Keratinocyte (primary cell): ENCODE results near the gene DMXL1.

ENCODE experiments used
- CTCF ChIP-seq, 3 experiments: IDR thresholded peaks in 1 of 3; conservative IDR thresholded peaks in 1 of 3; optimal IDR thresholded peaks in 1 of 3; 2 replicates in 2 of 3; 3 replicates in 1 of 3; pipeline versions ENCODE3 to v1.5.1; 2011; ENCODE audit warnings: low read length in 3 of 3, mild to moderate bottlenecking in 3 of 3, moderate library complexity in 2 of 3, control low read depth in 1 of 3, inconsistent platforms in 1 of 3; ENCODE audit not compliant: insufficient read depth in 2 of 3; ENCODE audit errors: extremely low read depth in 1 of 3
- EZH2 ChIP-seq: IDR thresholded peaks from one replicate; pipeline ENCODE4 v1.6.1; 2012; ENCODE audit warnings: inconsistent platforms, mild to moderate bottlenecking, low read length, moderate library complexity

GRCh38 chr5:119282628-119283027 is 211.7 kb downstream of the DMXL1 start:
- TF ChIP-seq CTCF (optimal IDR thresholded peaks at IDR 0.05 in 1 of 3, IDR thresholded peaks at IDR 0.05 in 1 of 3, conservative IDR thresholded peaks at IDR 0.05 in 1 of 3; ENCODE audit: extremely low read depth in 1 of 3, insufficient read depth in 2 of 3, low read length in 3 of 3) (no peak), EZH2 (no peak)
